B cell (primary cell): ENCODE results near the gene SLC35E3. TPM values are rescaled to one million over a fixed set of nuclear protein-coding genes. Genes with fewer than 3 reads are reported as not detected.

ENCODE experiments used
- ATAC-seq: fragments of 200-7000 bp; cut with Tn5 transposase; one replicate; pipeline ENCODE4 v1.10.0; 2021; ENCODE audit warnings: low read depth, mild to moderate bottlenecking, moderate number of reproducible peaks, moderate library complexity
- CTCF ChIA-PET: fragments of 350-600 bp; sonication (Branson Sonifier 250); formaldehyde crosslinking; loops from one replicate; lab custom pipeline; 2021; ENCODE audit warnings: antibody characterized with exemption, inconsistent platforms; lab: Charles Lee
- POLR2A ChIA-PET: fragments of 350-600 bp; sonication (Branson Sonifier 250); formaldehyde crosslinking; loops from one replicate; lab custom pipeline; 2021; ENCODE audit warnings: antibody characterized with exemption; lab: Charles Lee
- DNase-seq: peaks from one replicate; pipeline ENCODE4 v3.0.0; 2013
- H2AFZ ChIP-seq: 2 replicates; pipeline ENCODE4 v1.6.1; 2012; ENCODE audit warnings: mild to moderate bottlenecking, low read depth, low read length; ENCODE audit not compliant: insufficient read depth, poor library complexity, severe bottlenecking
- H3K27ac ChIP-seq, 2 donors: 1 replicate in 1 of 2; 2 replicates in 1 of 2; pipeline ENCODE4 v1.5.1; 2012 to 2013; ENCODE audit warnings: low read length in 2 of 2, mild to moderate bottlenecking in 2 of 2, moderate library complexity in 1 of 2
- H3K27me3 ChIP-seq, 4 experiments: fragments of 200-600 bp in 1 of 4; sonication (generic) in 1 of 4; replicated peaks in 1 of 4; 1 replicate in 2 of 4; 2 replicates in 2 of 4; pipeline versions ENCODE4 v1.6.1 to v1.7.0; 2013 to 2016; ENCODE audit warnings: low read length in 3 of 4, mild to moderate bottlenecking in 2 of 4, mixed read lengths in 1 of 4, moderate library complexity in 1 of 4; ENCODE audit not compliant: insufficient read depth in 4 of 4, control insufficient read depth in 3 of 4; ENCODE audit errors: control extremely low read depth in 1 of 4
- H3K36me3 ChIP-seq, 2 experiments: replicated peaks in 1 of 2; 1 replicate in 1 of 2; 2 replicates in 1 of 2; pipeline versions ENCODE4 v1.6.1 to v1.7.1; 2013; ENCODE audit warnings: low read length in 1 of 2; ENCODE audit not compliant: insufficient read depth in 2 of 2, control insufficient read depth in 1 of 2; ENCODE audit errors: control extremely low read depth in 1 of 2, extremely low read depth in 1 of 2
- H3K4me1 ChIP-seq, 2 donors: fragments of 200-600 bp in 1 of 2; sonication (generic) in 1 of 2; 1 replicate in 1 of 2; 2 replicates in 1 of 2; pipeline versions ENCODE4 v1.5.1 to v1.6.1; 2013 to 2017; ENCODE audit warnings: low read length in 2 of 2; ENCODE audit not compliant: control insufficient read depth in 2 of 2, insufficient read depth in 2 of 2
- H3K4me2 ChIP-seq: replicated peaks from 2 replicates; pipeline ENCODE3; 2012; ENCODE audit warnings: mild to moderate bottlenecking, low read depth, low read length; ENCODE audit not compliant: poor library complexity, severe bottlenecking
- H3K4me3 ChIP-seq, 5 experiments: fragments of 200-600 bp in 1 of 5; sonication (generic) in 1 of 5; 1 replicate in 3 of 5; 2 replicates in 2 of 5; pipeline versions ENCODE4 v1.5.1 to v1.7.0; 2011 to 2016; ENCODE audit warnings: low read length in 4 of 5, mild to moderate bottlenecking in 4 of 5, low read depth in 2 of 5, control low read depth in 1 of 5, moderate library complexity in 1 of 5; ENCODE audit not compliant: insufficient read depth in 1 of 5; ENCODE audit errors: control extremely low read depth in 1 of 5, extremely low read depth in 1 of 5
- H3K79me2 ChIP-seq: fragments of 200-600 bp; sonication (generic); one replicate; pipeline ENCODE4 v1.6.0; 2016; ENCODE audit warnings: low read length; ENCODE audit not compliant: control insufficient read depth, insufficient read depth
- H3K9ac ChIP-seq: fragments of 200-600 bp; sonication (generic); 2 replicates; pipeline ENCODE4 v1.6.1; 2017; ENCODE audit warnings: mild to moderate bottlenecking, low read length, moderate library complexity
- H3K9me3 ChIP-seq, 3 donors: one replicate each; pipeline versions ENCODE4 v1.6.1 to v1.7.1; 2013; ENCODE audit warnings: low read length in 2 of 3; ENCODE audit not compliant: control insufficient read depth in 2 of 3, insufficient read depth in 1 of 3; ENCODE audit errors: control extremely low read depth in 1 of 3
- H4K20me1 ChIP-seq: 2 replicates; pipeline ENCODE4 v1.6.0; 2012; ENCODE audit warnings: mild to moderate bottlenecking, low read length; ENCODE audit not compliant: insufficient read depth, control insufficient read depth, poor library complexity, severe bottlenecking
- H3K27ac Mint-ChIP-seq: one replicate; pipeline ENCODE4 v1.8.0; 2021; ENCODE audit warnings: mixed read lengths
- H3K27me3 Mint-ChIP-seq: one replicate; pipeline ENCODE4 v1.8.0; 2021; ENCODE audit warnings: mixed read lengths
- H3K4me1 Mint-ChIP-seq: one replicate; pipeline ENCODE4 v1.8.0; 2021; ENCODE audit warnings: mixed read lengths
- H3K4me3 Mint-ChIP-seq: one replicate; pipeline ENCODE4 v1.8.0; 2021; ENCODE audit warnings: mixed read lengths
- H3K9me3 Mint-ChIP-seq: one replicate; pipeline ENCODE4 v1.8.0; 2022; ENCODE audit warnings: mixed read lengths; ENCODE audit not compliant: insufficient read depth
- EZH2 ChIP-seq: IDR thresholded peaks from 2 replicates; pipeline ENCODE4 v1.6.1; 2012; ENCODE audit warnings: borderline replicate concordance, low read depth, mild to moderate bottlenecking, moderate library complexity, low read length; ENCODE audit not compliant: insufficient read depth, poor library complexity, severe bottlenecking
- WGBS: methylation state at CpG from one replicate; pipeline ENCODE4 v1.1.5; 2013; ENCODE audit warnings: missing lambda C conversion rate; ENCODE audit not compliant: insufficient coverage; 5-methylcytosine and 5-hydroxymethylcytosine counted together
- intact Hi-C: fragments of 100-400 bp; cut with micrococcal nuclease; formaldehyde crosslinking; loops from one replicate; pipeline ENCODE4 v1.10.0; 2022
- polyA plus RNA-seq: library from polyadenylated mRNA; depleted of rRNA; stranded (reverse); fragments of >200 nt; gene quantifications from 2 replicates; pipeline ENCODE4 v1.2.3, GENCODE V29; 2012
- total RNA-seq, 2 donors: library from RNA; stranded (reverse); fragments of 120-200 nt in 1 of 2; gene quantifications; 1 replicate in 1 of 2; 2 replicates in 1 of 2; pipeline versions ENCODE4 v1.2.3 to v1.2.4, GENCODE V29; 2013 to 2022
- TF ChIP-seq, protein P1 (sequence below): fragments of 200-600 bp; IDR thresholded peaks from one replicate; pipeline ENCODE4 v1.8.0; 2022; ENCODE audit warnings: antibody characterized with exemption, mild to moderate bottlenecking

The SLC35E3 gene
- total and polyA plus RNA-seq, 2 donors (not counting 1 experiment from before 2014, with no cell fraction given) = 7.0 to 15.1 TPM

GRCh38 chr12:68828672-68829068 is 82.7 kb downstream of the SLC35E3 start:
- H3K4me3 Mint-ChIP-seq = no peak overlapping the region
- POLR2A ChIA-PET = no interaction called here
- TF ChIP-seq EZH2 = no peak
- TF ChIP-seq, protein P1, sequence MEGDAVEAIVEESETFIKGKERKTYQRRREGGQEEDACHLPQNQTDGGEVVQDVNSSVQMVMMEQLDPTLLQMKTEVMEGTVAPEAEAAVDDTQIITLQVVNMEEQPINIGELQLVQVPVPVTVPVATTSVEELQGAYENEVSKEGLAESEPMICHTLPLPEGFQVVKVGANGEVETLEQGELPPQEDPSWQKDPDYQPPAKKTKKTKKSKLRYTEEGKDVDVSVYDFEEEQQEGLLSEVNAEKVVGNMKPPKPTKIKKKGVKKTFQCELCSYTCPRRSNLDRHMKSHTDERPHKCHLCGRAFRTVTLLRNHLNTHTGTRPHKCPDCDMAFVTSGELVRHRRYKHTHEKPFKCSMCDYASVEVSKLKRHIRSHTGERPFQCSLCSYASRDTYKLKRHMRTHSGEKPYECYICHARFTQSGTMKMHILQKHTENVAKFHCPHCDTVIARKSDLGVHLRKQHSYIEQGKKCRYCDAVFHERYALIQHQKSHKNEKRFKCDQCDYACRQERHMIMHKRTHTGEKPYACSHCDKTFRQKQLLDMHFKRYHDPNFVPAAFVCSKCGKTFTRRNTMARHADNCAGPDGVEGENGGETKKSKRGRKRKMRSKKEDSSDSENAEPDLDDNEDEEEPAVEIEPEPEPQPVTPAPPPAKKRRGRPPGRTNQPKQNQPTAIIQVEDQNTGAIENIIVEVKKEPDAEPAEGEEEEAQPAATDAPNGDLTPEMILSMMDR = no peak

More at GRCh38 chr12:68828672-68829068, 82.7 kb downstream of the SLC35E3 start:
- no peak overlapping the region for H3K9ac ChIP-seq
- Mint-ChIP-seq H3K27ac (no peak overlapping the region), H3K27me3 (no peaks in the 10 kb centered on the region), H3K4me1 (peaks cover 5% of the 10 kb centered on the region), H3K9me3 (no peaks in the 10 kb centered on the region)
- CTCF ChIA-PET = interaction anchor here (1.2 to 2.3 kb wide), 3 partner anchors 12 to 243 kb away, joined by 3 to 16 read pairs (median 5); partner anchors contain the start of gene MDM2
- H3K9me3 ChIP-seq = no peaks in the 10 kb centered on the region
- H3K4me2 ChIP-seq = no peak overlapping the region
- DNase-seq (no peak), ATAC-seq (no peak)
- no peaks in the 10 kb centered on the region for H3K4me1 ChIP-seq
- no peak overlapping the region for H3K4me3 ChIP-seq
- H3K36me3 ChIP-seq = peaks cover 5 to 55% of the 10 kb centered on the region in 2 experiments
- peaks cover 11% of the 10 kb centered on the region for H3K79me2 ChIP-seq
- intact Hi-C loops = no loop called here
- no peaks in the 10 kb centered on the region for H3K27me3 ChIP-seq
- H2AFZ ChIP-seq = no peak overlapping the region
- peaks cover 10% of the 10 kb centered on the region for H4K20me1 ChIP-seq
- H3K27ac ChIP-seq = no peak overlapping the region
- 100% methylated on average over 1 of the region's 7 CpGs for WGBS

Other genes starting within 250 kb of the SLC35E3 start
- 158 and 159 TPM in 2 replicates for gene RAP1B, start 135.3 kb upstream of the SLC35E3 start, total RNA-seq
- 54.5 and 160 TPM in 2 replicates for gene RAP1B, start 135.3 kb upstream of the SLC35E3 start, polyA plus RNA-seq
- 77.3 and 88.9 TPM in 2 replicates for gene NUP107, start 59.2 kb upstream of the SLC35E3 start, total RNA-seq
- gene NUP107, start 59.2 kb upstream of the SLC35E3 start, polyA plus RNA-seq = 23.2 and 41.9 TPM in 2 replicates
- 78.7 and 87.0 TPM in 2 replicates for gene MDM2, start 62.0 kb downstream of the SLC35E3 start, total RNA-seq
- 6.1 and 12.5 TPM in 2 replicates for gene MDM2, start 62.0 kb downstream of the SLC35E3 start, polyA plus RNA-seq
- 5.0 and 6.4 TPM in 2 replicates for gene CPM, start 187.0 kb downstream of the SLC35E3 start, total RNA-seq
- 1.2 and 1.8 TPM in 2 replicates for gene CPM, start 187.0 kb downstream of the SLC35E3 start, polyA plus RNA-seq